T1000 (cell line): ENCODE measurements around the gene RMP24.
"Not testable (repeated sequence)": the region's sequence is repeated elsewhere in the genome, so short reads cannot be mapped to it uniquely, and the experiment has no call there.

ENCODE experiments used
- DNase-seq: peaks from one replicate; lab custom pipeline; 2025; ENCODE audit warnings: mixed read lengths; lab: John Stamatoyannopoulos, UW

RMP24 gene

GRCh38 chr18:35972197-35973000 lies at the start of gene RMP24:
Gene RMP24, plus strand, starts transcription at chr18:35972679.
- peak; percentile 82 for DNase-seq

DNA sequence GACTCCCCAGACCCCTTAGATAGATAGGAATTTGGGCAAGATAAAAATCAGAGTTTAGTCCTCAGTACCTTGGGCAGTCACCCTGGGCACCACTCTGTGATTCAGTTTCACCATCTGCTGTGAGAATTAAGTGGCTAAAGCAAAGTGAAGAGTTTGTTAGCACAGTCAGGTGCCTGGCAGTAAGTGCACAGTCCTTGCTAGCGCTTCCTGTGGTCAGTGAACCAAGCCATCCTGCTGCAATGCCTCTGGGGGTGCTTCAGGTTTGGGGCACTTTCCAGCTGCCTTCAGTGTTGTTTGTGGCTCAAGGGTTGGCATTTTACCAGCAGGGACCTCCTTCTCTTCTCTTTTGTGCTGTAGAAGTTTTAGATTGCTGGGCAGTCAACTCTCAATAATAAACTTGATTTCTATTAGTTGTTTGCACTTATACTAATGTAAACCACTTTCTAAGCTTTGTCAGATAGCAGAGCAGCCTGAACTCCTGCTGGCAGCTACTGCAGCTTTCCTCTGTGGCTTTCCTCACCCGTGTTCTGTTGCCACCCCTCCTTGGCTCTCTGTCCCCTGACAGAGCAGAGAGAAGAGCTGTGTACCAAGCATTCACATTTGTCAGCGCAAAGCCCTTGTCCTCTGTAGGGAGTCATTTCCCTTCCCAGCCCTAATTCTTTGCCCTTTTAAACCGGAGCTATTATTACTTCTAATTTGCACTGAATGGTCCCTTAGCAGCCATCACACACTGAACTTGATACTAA lies 48.4 kb upstream of the RMP24 start:
- no peak for DNase-seq

DNA sequence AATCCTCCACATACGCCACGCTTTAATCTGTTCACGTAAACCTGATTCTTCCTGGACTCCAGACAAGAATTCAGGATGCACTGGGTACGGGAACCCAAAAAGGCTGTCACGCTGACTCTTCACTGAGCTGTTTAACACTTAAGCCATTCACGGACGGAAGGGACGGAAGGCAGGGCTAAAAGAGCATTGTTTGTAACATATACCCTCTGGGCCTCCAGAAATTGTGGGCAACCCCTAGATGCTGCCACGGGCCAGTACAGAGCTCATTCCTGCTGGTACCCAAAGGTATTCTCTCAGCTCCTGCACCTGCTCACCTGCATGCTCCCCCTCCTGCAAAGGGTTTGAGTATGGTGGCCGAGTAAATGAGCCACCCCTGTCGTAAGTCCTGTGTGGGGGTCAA lies 45.6 kb upstream of the RMP24 start:
- no peak for DNase-seq

GRCh38 chr18:35927430-35927829 lies 45.0 kb upstream of the RMP24 start:
- no peak for DNase-seq

- no peak for DNase-seq
Measured at GRCh38 chr18:35933982-35934381, 38.5 kb upstream of the RMP24 start.

DNA sequence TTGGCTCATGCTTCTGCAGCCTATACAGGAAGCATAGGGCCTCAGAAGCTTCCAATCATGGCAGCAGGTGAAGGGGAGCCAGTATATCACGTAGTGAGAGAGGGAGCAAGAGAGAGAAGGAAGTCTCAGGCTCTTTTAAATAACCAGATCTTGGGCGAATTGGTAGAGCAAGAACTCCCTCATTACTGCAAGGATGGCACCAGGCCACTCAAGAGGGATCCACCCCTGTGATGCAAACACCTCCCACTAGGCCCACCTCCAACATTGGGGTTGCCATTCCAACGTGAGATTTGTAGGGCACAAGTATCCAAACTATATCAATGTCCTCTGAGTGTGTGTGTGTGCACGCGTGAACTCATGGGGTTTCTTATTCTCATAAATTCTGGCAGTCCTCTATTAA lies 37.6 kb upstream of the RMP24 start:
- DNase-seq: no peak

- DNase-seq: no peak
Measured at GRCh38 chr18:35935805-35936204, 36.7 kb upstream of the RMP24 start.

GRCh38 chr18:35936951-35937350 lies 35.5 kb upstream of the RMP24 start:
- DNase-seq: no peak

DNA sequence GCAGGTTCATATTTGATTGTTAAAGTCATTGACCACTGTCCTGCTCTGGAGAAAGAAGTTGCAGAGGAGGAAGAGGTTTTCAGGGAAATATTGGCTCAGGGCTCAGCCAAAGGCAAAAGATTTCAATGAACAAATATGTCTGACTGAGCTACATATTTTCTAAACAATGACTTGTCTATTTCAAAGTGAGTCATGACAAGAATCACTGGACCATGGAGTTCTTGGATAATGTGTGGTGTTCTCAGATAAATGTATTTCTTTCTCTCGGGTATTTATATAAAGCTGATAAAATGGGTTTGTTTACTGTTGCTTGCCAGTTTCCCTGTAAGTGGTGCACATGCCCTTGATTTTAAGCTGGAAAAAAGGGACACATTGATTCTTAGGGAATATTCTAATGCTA lies 34.3 kb upstream of the RMP24 start:
- DNase-seq: no peak

GRCh38 chr18:35938562-35938961 lies 33.9 kb upstream of the RMP24 start:
- no peak for DNase-seq

GRCh38 chr18:35939138-35939537 lies 33.3 kb upstream of the RMP24 start:
- no peak for DNase-seq

DNA sequence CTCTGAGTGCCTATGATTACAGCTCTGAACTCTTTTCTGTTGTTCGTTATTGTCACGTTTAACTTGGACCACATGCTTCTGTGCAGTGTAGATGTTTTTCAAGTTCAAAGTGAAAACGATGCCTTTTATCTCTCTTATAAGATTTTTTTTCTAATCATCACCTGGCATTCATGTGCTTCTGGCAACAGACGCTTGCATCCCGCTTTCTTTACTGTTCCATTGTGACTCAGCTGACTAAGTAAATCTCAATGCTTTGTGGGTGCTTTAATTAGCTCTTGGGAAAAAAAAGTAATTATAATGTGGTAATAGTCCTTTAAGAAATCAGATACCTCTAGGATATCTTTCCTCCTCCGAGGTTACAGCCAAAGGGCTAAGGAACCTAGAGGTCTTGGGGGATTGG lies 31.2 kb upstream of the RMP24 start:
- DNase-seq: no peak

DNA sequence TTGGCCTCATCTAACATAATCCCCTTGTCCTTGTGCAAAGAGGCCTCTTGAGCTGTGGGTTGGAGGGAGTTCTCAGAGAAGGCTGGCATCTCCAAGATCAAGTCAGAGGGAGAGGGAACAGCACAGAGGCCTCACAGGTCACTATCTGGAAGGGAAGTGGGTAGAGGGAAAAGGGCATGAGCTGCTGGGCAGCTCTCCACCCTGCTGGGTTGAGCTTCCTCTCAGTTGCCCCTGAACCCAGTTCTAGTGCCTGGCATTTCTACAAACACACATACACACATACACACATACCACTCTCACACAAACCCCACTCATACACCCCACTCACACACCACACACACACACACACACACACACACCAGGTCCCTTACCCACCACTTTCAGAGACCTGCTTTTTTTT lies 30.3 kb upstream of the RMP24 start:
- no peak for DNase-seq

- DNase-seq: no peak
Measured at GRCh38 chr18:35942661-35943060, 29.8 kb upstream of the RMP24 start.

- DNase-seq: no peak
Measured at GRCh38 chr18:35948080-35948479, 24.4 kb upstream of the RMP24 start.

DNA sequence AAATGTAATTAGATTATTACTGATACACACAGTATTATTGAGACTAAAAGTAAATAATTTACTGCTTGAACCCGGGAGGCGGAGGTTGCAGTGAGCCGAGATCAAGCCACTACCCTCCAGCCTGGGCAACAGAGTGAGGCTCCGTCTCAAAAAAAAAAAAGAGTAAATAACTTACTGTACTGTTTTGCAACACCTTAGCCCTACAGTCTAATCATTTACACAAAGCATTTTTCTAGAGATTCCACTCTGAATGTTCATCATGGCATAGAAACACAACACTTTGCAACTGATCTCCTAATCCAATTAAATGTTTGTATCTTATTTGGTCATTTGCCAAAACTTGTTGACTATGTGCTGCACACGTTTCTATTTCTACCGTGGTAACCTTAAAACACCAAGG lies 23.4 kb upstream of the RMP24 start:
- DNase-seq: no peak

GRCh38 chr18:35949903-35950627 lies 22.4 kb upstream of the RMP24 start:
- DNase-seq: no peak

DNA sequence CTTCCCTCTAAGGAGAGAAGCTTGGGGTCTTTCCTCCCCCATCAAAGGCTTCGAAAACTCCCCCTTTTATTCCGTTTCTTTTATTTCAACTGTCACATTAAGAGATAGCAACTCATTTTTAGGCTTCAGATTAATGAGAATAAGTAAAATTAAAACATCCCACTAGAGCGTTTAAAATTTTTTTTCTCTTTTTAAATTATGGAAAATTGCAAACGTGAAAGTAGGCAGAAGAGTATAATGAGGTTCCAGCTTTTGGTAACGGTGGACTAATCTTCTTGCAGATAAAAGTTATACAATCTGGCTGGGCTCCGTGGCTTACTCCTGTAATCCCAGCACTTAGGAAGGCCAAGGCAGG lies 21.9 kb upstream of the RMP24 start:
- DNase-seq: no peak

GRCh38 chr18:35953688-35954087 lies 18.8 kb upstream of the RMP24 start:
- no peak for DNase-seq

GRCh38 chr18:35956226-35956625 lies 16.3 kb upstream of the RMP24 start:
- DNase-seq: no peak

DNA sequence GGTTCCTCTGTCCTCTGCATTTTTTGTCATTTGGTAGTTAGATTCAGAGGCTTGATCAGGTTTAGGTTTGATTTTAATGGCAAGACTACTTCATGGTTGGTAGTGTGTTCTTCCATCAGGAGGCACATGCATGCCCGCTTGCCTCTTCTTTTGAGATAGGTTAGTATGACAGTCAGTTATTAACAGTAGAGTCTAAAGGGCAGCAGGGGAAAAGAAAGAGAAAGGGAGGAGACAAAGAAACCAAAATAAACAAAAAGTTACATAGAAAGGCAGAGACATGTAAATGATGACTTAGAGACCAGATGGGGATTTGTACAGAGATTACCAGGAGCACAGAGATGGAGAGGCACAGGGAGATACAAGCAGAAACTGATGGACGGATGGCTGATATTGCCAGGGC lies 10.2 kb upstream of the RMP24 start:
- DNase-seq: no peak

- DNase-seq: no peak
Measured at GRCh38 chr18:35964319-35964718, 8.2 kb upstream of the RMP24 start.

- not testable (repeated sequence) for DNase-seq
Measured at GRCh38 chr18:35967866-35968265, 4.6 kb upstream of the RMP24 start.
